ENCODE data around the gene COL1A2.

DNA sequence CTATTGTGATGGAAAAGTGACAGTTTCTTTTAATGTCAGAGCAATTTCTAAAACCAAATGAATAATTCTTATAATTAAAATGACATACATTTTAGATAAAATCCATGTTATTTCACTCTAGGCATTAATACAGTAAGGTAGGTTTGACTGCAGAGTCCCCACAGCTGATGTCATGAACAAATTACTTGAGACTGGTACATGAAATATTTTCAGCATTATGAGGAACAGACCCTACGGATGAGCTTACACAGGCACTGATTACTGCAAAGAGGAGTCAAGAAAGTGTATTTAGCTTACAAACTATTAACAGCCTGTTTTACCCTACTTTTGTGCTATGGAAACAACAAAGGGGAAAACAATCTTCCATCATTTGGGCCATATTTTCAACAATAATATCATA, 8.9 kb downstream of the COL1A2 start:
- TF ChIP-seq HDAC2 (CRISPR knock-in tag; IDR thresholded peaks at IDR 0.05) (no peak), POLR2AphosphoS5 (IDR thresholded peaks at IDR 0.05; ENCODE audit: low read depth, low read length) (no peak), NR2F6 (IDR thresholded peaks at IDR 0.05) (no peak), NR2F6 (CRISPR knock-in tag; IDR thresholded peaks at IDR 0.05) (no peak)
- TF ChIP-seq, protein P1, sequence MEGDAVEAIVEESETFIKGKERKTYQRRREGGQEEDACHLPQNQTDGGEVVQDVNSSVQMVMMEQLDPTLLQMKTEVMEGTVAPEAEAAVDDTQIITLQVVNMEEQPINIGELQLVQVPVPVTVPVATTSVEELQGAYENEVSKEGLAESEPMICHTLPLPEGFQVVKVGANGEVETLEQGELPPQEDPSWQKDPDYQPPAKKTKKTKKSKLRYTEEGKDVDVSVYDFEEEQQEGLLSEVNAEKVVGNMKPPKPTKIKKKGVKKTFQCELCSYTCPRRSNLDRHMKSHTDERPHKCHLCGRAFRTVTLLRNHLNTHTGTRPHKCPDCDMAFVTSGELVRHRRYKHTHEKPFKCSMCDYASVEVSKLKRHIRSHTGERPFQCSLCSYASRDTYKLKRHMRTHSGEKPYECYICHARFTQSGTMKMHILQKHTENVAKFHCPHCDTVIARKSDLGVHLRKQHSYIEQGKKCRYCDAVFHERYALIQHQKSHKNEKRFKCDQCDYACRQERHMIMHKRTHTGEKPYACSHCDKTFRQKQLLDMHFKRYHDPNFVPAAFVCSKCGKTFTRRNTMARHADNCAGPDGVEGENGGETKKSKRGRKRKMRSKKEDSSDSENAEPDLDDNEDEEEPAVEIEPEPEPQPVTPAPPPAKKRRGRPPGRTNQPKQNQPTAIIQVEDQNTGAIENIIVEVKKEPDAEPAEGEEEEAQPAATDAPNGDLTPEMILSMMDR (CRISPR knock-in tag; IDR thresholded peaks at IDR 0.05), result no peak
